ENCODE results near the gene ARHGEF3.

The ARHGEF3 gene

GRCh38 chr3:56773986-56774385 lies 27.8 kb downstream of the ARHGEF3 start:
- DNase-seq (ENCODE audit: low read depth), result no peak
- H3K4me3 ChIP-seq (ENCODE audit: low read length), result no peak overlapping the region
- TF ChIP-seq CTCF (IDR thresholded peaks at IDR 0.05; ENCODE audit: insufficient read depth, low read depth, low read length, missing control alignments), result no peak

GRCh38 chr3:56772952-56773938 lies 28.5 kb downstream of the ARHGEF3 start:
- no peak for DNase-seq (ENCODE audit: low read depth)
- no peak for TF ChIP-seq CTCF (IDR thresholded peaks at IDR 0.05; ENCODE audit: insufficient read depth, low read depth, low read length, missing control alignments)
- no peak overlapping the region for H3K4me3 ChIP-seq (ENCODE audit: low read length)

GRCh38 chr3:56771376-56771775 lies 30.4 kb downstream of the ARHGEF3 start:
- no peak for DNase-seq (ENCODE audit: low read depth)
- no peak overlapping the region for H3K4me3 ChIP-seq (ENCODE audit: low read length)
- TF ChIP-seq CTCF (IDR thresholded peaks at IDR 0.05; ENCODE audit: insufficient read depth, low read depth, low read length, missing control alignments), result no peak

GRCh38 chr3:56769116-56769707 lies 32.5 kb downstream of the ARHGEF3 start:
- TF ChIP-seq CTCF (IDR thresholded peaks at IDR 0.05; ENCODE audit: insufficient read depth, low read depth, low read length, missing control alignments), result no peak
- DNase-seq (ENCODE audit: low read depth), result no peak
- no peak overlapping the region for H3K4me3 ChIP-seq (ENCODE audit: low read length)

GRCh38 chr3:56764904-56765547 lies 36.7 kb downstream of the ARHGEF3 start:
- no peak for TF ChIP-seq CTCF (IDR thresholded peaks at IDR 0.05; ENCODE audit: insufficient read depth, low read depth, low read length, missing control alignments)
- DNase-seq (ENCODE audit: low read depth), result no peak
- H3K4me3 ChIP-seq (ENCODE audit: low read length), result no peak overlapping the region

GRCh38 chr3:56764184-56764583 lies 37.6 kb downstream of the ARHGEF3 start:
- H3K4me3 ChIP-seq (ENCODE audit: low read length), result no peak overlapping the region
- TF ChIP-seq CTCF (IDR thresholded peaks at IDR 0.05; ENCODE audit: insufficient read depth, low read depth, low read length, missing control alignments), result no peak
- no peak for DNase-seq (ENCODE audit: low read depth)
